GM18873 (cell line): ENCODE data around the gene APAF1.
"Not testable (repeated sequence)": the region's sequence is repeated elsewhere in the genome, so short reads cannot be mapped to it uniquely, and the experiment has no call there.

Experiments used
- ATAC-seq: cut with Tn5 transposase; IDR thresholded peaks from one replicate; pipeline ENCODE4 v1.9.1; 2021; ENCODE audit warnings: mild to moderate bottlenecking, moderate library complexity, moderate number of reproducible peaks; ENCODE audit not compliant: unreplicated experiment, low FRiP score

The APAF1 gene

GRCh38 chr12:98750511-98750910, 105.4 kb downstream of the APAF1 start:
- no peak for ATAC-seq

- no peak for ATAC-seq
Measured at GRCh38 chr12:98751580-98752115, 106.6 kb downstream of the APAF1 start.

GRCh38 chr12:98752726-98753125, 107.6 kb downstream of the APAF1 start:
- ATAC-seq, result no peak

- peak; percentile 100 for ATAC-seq
Measured at GRCh38 chr12:98754095-98754494, 109.0 kb downstream of the APAF1 start.

- not testable (repeated sequence) for ATAC-seq
Measured at GRCh38 chr12:98755855-98756254, 110.8 kb downstream of the APAF1 start.

GRCh38 chr12:98757455-98757854, 112.4 kb downstream of the APAF1 start:
- ATAC-seq, result no peak

- ATAC-seq, result no peak
Measured at GRCh38 chr12:98758331-98758730, 113.2 kb downstream of the APAF1 start.

- no peak for ATAC-seq
Measured at GRCh38 chr12:98763656-98764055, 118.6 kb downstream of the APAF1 start.

- ATAC-seq, result no peak
Measured at GRCh38 chr12:98767248-98767647, 122.2 kb downstream of the APAF1 start.

- no peak for ATAC-seq
Measured at GRCh38 chr12:98769068-98769467, 124.0 kb downstream of the APAF1 start.

- no peak for ATAC-seq
Measured at GRCh38 chr12:98770230-98770629, 125.1 kb downstream of the APAF1 start.

GRCh38 chr12:98771811-98772752, 127.0 kb downstream of the APAF1 start:
- ATAC-seq, result no peak

GRCh38 chr12:98772818-98773217, 127.7 kb downstream of the APAF1 start:
- ATAC-seq, result no peak

- no peak for ATAC-seq
Measured at GRCh38 chr12:98780261-98780660, 135.2 kb downstream of the APAF1 start.

- no peak for ATAC-seq
Measured at GRCh38 chr12:98783420-98783819, 138.3 kb downstream of the APAF1 start.
